Ovary (tissue), 9 donors: Measurements from ENCODE around the gene MAPK1. TPM values are rescaled to one million over a fixed set of nuclear protein-coding genes. Genes with fewer than 3 reads are reported as not detected.

Experiments used
- DNase-seq, 5 donors: peaks; one replicate each; pipeline ENCODE4 v3.0.0-alpha.2; 2019 to 2020
- H3K27ac ChIP-seq, 2 donors: fragments of 200-600 bp; one replicate each; pipeline versions ENCODE4 v1.5.1 to v1.8.0; 2019 to 2022
- H3K27me3 ChIP-seq: fragments of 200-600 bp; one replicate; pipeline ENCODE4 v1.8.0; 2022
- H3K36me3 ChIP-seq: fragments of 200-600 bp; sonication (generic); one replicate; pipeline ENCODE4 v1.5.1; 2019
- H3K4me1 ChIP-seq: one replicate; pipeline ENCODE4 v1.8.1; 2013; ENCODE audit warnings: mild to moderate bottlenecking, moderate library complexity; ENCODE audit not compliant: insufficient read depth
- H3K4me3 ChIP-seq: fragments of 200-600 bp; sonication (generic); one replicate; pipeline ENCODE4 v1.5.1; 2017
- H3K9me3 ChIP-seq, 2 donors: fragments of 200-600 bp in 1 of 2; sonication (generic) in 1 of 2; one replicate each; pipeline versions ENCODE4 v1.5.1 to v1.8.1; 2013 to 2019; ENCODE audit warnings: mild to moderate bottlenecking in 1 of 2, moderate library complexity in 1 of 2
- EP300 ChIP-seq: sonication (generic); formaldehyde crosslinking; IDR thresholded peaks from one replicate; pipeline ENCODE4 v1.6.1; 2017; ENCODE audit warnings: antibody characterized with exemption
- POLR2A ChIP-seq: fragments of 450-650 bp; IDR thresholded peaks from one replicate; pipeline ENCODE4 v1.6.1; 2017; ENCODE audit warnings: antibody characterized with exemption, mild to moderate bottlenecking, moderate library complexity
- WGBS, 3 donors: extraction: QIAGEN DNeasy Blood & Tissue Kit in 1 of 3; methylation state at CpG; one replicate each; pipeline versions ENCODE4 v1.1.5 to v1.1.7; 2013 to 2017; 5-methylcytosine and 5-hydroxymethylcytosine counted together
- intact Hi-C, 4 donors: fragments of 100-400 bp; cut with DNase I; formaldehyde crosslinking; loops; one replicate each; pipeline versions ENCODE4 v1.11.0 to v1.15.1; 2022 to 2023
- polyA plus RNA-seq, 2 donors: library from polyadenylated mRNA; stranded (reverse); fragments of 200-250 nt in 1 of 2; fragments of 350-450 nt in 1 of 2; fragmentation: Illumina TruSeq in 1 of 2; extraction: RNeasy Lipid Tissue Mini Kit (QIAGEN cat#74804) in 1 of 2; gene quantifications; one replicate each; pipeline ENCODE4 v1.2.3, GENCODE V29; 2013 to 2014
- total RNA-seq, 7 donors: library from RNA; depleted of rRNA in 2 of 7; stranded (reverse); fragments of >200 nt in 2 of 7; fragmentation: NEBNext Ultra II Directional in 3 of 7; extraction: Animal tissue kit (Norgen Biotek cat#: 25700) in 3 of 7; gene quantifications; one replicate each; pipeline versions ENCODE4 v1.1.0 to v1.2.4, GENCODE V29; 2016 to 2023
- TF ChIP-seq, protein P1 (sequence below), 3 donors: fragments of 450-650 bp in 2 of 3; fragments of 200-600 bp in 1 of 3; IDR thresholded peaks; one replicate each; pipeline versions ENCODE4 v1.5.1 to v1.8.0; 2016 to 2022; ENCODE audit warnings: antibody characterized with exemption in 3 of 3, mild to moderate bottlenecking in 1 of 3
- donor health status: DM: no; HTN: no; CAD: no; lungs with moderate emphysema.
- donor health status: DM: no; HTN: no; CAD: no.
- donor health status: Bipolar disorder and iron deficiency.
- donor health status: DM: yes; HTN: yes; CAD: no.
- donor health status: DM: no; HTN: no; CAD: no.
- donor health status: DM: yes; HTN: yes; CAD: no.

The MAPK1 gene
- total and polyA plus RNA-seq, 9 donors: 12.3 to 125 (median 98.1) TPM

DNA sequence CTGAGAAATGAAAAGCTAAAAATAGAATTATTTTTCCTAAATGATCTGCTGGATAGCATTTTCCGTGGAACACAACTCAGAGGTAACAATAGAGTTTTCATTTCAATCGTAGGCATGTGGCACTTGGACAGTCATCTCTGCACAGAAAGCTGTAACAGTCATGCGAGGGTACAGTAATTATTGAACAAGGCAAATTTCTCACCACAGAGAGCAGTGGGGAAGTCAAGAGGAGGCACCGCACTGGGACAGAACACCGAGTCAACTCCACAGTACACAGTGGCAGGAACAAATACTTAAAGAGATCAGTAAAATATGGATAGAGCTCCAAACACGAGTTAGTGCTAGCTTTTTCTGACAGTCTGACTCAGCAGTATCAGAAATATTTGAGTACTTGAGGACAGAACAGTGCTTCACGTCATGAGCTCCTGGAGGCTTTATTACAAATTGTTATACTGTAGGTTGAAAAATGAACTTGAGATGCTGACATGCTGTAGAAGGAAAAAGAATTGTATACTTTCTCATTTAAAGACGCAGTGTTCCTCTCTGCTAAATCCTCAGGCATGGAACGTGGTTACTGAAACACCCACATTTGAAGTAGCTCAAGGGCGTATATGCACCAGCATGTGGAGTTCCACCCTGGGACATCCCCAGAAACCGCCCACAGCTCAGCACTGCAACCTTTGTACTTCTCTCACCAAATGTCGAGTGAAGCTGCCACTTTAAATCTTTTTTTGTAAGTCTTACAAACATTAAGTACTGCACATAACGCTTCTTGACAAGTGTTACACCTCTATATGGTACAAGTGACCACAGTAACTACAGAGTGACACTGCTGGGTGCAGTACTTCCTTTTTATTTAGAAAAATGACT is 104.5 kb downstream of the MAPK1 start:
- peaks cover 10% of the 10 kb centered on the region for H3K4me1 ChIP-seq
- no peak overlapping the region for H3K27ac ChIP-seq
- TF ChIP-seq POLR2A (no peak), EP300 (no peak)
- TF ChIP-seq, protein P1, sequence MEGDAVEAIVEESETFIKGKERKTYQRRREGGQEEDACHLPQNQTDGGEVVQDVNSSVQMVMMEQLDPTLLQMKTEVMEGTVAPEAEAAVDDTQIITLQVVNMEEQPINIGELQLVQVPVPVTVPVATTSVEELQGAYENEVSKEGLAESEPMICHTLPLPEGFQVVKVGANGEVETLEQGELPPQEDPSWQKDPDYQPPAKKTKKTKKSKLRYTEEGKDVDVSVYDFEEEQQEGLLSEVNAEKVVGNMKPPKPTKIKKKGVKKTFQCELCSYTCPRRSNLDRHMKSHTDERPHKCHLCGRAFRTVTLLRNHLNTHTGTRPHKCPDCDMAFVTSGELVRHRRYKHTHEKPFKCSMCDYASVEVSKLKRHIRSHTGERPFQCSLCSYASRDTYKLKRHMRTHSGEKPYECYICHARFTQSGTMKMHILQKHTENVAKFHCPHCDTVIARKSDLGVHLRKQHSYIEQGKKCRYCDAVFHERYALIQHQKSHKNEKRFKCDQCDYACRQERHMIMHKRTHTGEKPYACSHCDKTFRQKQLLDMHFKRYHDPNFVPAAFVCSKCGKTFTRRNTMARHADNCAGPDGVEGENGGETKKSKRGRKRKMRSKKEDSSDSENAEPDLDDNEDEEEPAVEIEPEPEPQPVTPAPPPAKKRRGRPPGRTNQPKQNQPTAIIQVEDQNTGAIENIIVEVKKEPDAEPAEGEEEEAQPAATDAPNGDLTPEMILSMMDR (IDR thresholded peaks at IDR 0.05): no peak
- intact Hi-C loops: loop anchor here in 1 of 4 donors (10.0 kb wide), 1 partner anchor 58 kb away; no protein-coding TSS in a partner anchor
- no peaks in the 10 kb centered on the region for H3K9me3 ChIP-seq
- DNase-seq: no peak
- no peaks in the 10 kb centered on the region for H3K27me3 ChIP-seq
- WGBS, 3 donors: 76 to 83% (median 79%) methylated on average over 13 of the region's 13 CpGs
- H3K4me3 ChIP-seq: no peak overlapping the region
- no peaks in the 10 kb centered on the region for H3K36me3 ChIP-seq

DNA sequence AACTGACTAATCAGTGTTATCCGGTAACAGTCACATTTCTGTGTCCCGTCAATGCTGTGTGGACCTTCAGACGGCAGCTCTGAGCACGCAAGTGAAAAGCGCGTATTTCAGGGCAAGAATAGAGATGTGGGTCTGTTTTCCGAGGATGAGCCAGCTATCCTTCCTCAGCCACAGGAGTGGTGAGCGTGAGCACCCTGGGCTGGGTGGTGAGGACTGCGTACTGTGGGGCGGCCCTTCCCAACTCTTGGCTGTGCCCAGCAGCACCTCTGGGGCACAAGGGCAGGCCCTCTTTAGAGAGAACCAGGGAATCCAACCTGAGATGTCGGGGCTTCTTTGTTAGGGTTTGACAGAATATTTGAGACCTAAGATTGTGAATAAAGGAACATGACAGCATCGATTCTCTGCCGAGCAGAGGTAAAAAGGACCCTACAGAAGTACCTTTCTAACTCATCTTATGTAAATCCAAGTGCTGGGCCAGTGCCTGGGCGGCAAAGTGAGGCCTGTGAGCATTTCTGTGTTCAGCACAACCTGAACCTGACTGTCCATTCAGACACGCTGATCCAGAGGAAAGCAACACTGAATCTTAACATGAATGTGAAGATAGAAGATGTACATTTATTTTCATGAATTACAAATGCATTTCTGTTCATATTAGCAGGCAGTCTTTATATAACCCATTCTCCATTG is 105.3 kb downstream of the MAPK1 start:
- Histone ChIP-seq H3K4me3 (no peak overlapping the region), H3K27me3 (no peaks in the 10 kb centered on the region), H3K9me3 (no peaks in the 10 kb centered on the region), H3K4me1 (peaks cover 10% of the 10 kb centered on the region), H3K27ac (no peak overlapping the region), H3K36me3 (no peaks in the 10 kb centered on the region)
- intact Hi-C loops: loop anchor here in 1 of 4 donors (10.0 kb wide), 1 partner anchor 57 kb away; no protein-coding TSS in a partner anchor
- WGBS, 3 donors: 91 to 93% (median 93%) methylated on average over 15 of the region's 15 CpGs
- no peak for DNase-seq
- TF ChIP-seq, protein P1 (IDR thresholded peaks at IDR 0.05): no peak
- TF ChIP-seq POLR2A (no peak), EP300 (no peak)

DNA sequence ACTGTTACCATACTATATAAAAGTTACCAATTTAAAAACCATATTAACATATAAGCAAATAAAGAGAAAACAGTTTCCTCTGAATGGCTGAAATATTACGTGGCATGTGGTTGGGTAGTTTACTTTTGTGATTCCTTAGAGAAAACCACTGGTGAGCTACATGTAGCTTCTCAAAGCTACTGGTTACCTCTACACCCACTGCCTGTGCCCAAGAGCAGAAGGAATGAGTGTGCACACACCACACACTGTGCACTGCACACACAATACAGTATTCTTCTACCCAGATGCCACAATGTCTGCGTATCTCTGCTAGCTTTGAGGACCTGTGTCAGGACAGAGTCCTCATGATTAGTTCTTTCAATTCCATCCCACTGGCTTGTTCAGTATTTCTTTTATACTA is 106.4 kb downstream of the MAPK1 start:
- Histone ChIP-seq H3K27me3 (no peaks in the 10 kb centered on the region), H3K4me1 (peaks cover 10% of the 10 kb centered on the region), H3K4me3 (no peak overlapping the region), H3K36me3 (no peaks in the 10 kb centered on the region), H3K27ac (no peak overlapping the region), H3K9me3 (no peaks in the 10 kb centered on the region)
- DNase-seq: no peak
- intact Hi-C loops: loop anchor here in 1 of 4 donors (10.0 kb wide), 1 partner anchor 56 kb away; no protein-coding TSS in a partner anchor
- 64 to 81% (median 80%) methylated on average over 2 of the region's 2 CpGs for WGBS, 3 donors
- TF ChIP-seq, protein P1 (IDR thresholded peaks at IDR 0.05): no peak
- TF ChIP-seq EP300: no peak
- TF ChIP-seq POLR2A: no peak

DNA sequence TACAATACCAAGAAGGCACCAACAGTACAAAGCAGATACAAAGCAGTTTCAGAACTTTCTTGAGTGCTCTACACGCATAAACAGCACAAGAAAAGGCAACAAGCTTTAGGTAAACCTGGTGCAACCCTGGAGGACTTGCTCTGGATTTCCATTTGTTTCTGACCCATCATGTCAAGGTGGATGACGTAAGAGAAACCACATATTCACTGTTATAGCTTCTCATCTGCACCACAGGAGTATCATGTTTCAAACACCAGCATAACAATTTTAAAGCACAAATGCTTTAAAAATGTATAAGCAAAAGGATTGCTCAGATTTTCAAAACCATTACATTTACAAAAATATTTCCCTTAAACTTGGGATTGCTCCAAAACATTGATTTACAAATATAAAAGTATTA is 106.8 kb downstream of the MAPK1 start:
- no peaks in the 10 kb centered on the region for H3K27me3 ChIP-seq
- TF ChIP-seq POLR2A: no peak
- intact Hi-C loops: loop anchor here in 1 of 4 donors (10.0 kb wide), 1 partner anchor 56 kb away; no protein-coding TSS in a partner anchor
- WGBS, 3 donors: 57 to 64% (median 61%) methylated on average over 2 of the region's 2 CpGs
- H3K9me3 ChIP-seq: no peaks in the 10 kb centered on the region
- H3K4me1 ChIP-seq: peaks cover 13% of the 10 kb centered on the region
- no peak overlapping the region for H3K4me3 ChIP-seq
- no peak for DNase-seq
- H3K36me3 ChIP-seq: no peaks in the 10 kb centered on the region
- H3K27ac ChIP-seq: no peak overlapping the region
